Cardiac fibroblast (primary cell): ENCODE measurements around the gene PARD6B.
"Not testable (repeated sequence)": the region's sequence is repeated elsewhere in the genome, so short reads cannot be mapped to it uniquely, and the experiment has no call there.

Experiments used
- DNase-seq, 2 donors: peaks; one replicate each; pipeline versions ENCODE4 v3.0.0 to v3.0.0-alpha.2; 2010; ENCODE audit warnings: low read depth in 2 of 2
- H3K4me3 ChIP-seq, 2 donors: replicated peaks in 1 of 2; 1 replicate in 1 of 2; 2 replicates in 1 of 2; pipeline ENCODE4 v1.5.1; 2011; ENCODE audit warnings: low read depth in 2 of 2, low read length in 2 of 2, mild to moderate bottlenecking in 2 of 2, moderate library complexity in 1 of 2
- TF ChIP-seq, protein P1 (sequence below): IDR thresholded peaks from one replicate; pipeline ENCODE4 v1.5.1; 2011; ENCODE audit warnings: low read depth, mild to moderate bottlenecking, low read length, inconsistent platforms

Gene PARD6B

GRCh38 chr20:50713657-50714101 is 17.7 kb upstream of the PARD6B start:
- TF ChIP-seq, protein P1, sequence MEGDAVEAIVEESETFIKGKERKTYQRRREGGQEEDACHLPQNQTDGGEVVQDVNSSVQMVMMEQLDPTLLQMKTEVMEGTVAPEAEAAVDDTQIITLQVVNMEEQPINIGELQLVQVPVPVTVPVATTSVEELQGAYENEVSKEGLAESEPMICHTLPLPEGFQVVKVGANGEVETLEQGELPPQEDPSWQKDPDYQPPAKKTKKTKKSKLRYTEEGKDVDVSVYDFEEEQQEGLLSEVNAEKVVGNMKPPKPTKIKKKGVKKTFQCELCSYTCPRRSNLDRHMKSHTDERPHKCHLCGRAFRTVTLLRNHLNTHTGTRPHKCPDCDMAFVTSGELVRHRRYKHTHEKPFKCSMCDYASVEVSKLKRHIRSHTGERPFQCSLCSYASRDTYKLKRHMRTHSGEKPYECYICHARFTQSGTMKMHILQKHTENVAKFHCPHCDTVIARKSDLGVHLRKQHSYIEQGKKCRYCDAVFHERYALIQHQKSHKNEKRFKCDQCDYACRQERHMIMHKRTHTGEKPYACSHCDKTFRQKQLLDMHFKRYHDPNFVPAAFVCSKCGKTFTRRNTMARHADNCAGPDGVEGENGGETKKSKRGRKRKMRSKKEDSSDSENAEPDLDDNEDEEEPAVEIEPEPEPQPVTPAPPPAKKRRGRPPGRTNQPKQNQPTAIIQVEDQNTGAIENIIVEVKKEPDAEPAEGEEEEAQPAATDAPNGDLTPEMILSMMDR = peak; percentile 57
- no peak overlapping the region for H3K4me3 ChIP-seq
- peak; percentile 64 to 83 for DNase-seq

- DNase-seq, H3K4me3 ChIP-seq: not testable (repeated sequence)
These were observed 17.0 kb upstream of the PARD6B start for GRCh38 chr20:50714426-50714825.

DNA sequence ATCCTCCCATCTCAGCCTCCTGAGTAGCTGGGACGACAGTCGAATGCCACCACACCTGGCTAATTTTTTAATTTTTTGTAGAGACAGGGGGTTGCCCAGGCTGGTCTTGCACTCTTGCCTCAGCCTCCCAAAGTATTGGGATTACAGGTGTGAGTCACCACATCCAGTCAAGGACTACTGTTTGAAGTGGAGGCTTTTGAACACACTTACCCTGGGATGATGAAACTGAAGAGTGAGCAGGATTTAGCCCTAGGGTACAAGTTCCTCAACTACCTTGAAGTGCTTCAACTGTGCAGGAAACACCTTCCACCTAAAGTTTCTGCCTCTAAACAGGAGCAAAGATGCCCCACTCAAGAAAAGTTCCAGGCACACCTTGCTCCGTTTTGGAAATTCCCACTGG is 15.7 kb upstream of the PARD6B start:
- no peak overlapping the region for H3K4me3 ChIP-seq
- no peak for DNase-seq
- TF ChIP-seq, protein P1 = no peak

GRCh38 chr20:50716518-50716917 is 14.9 kb upstream of the PARD6B start:
- no peak overlapping the region for H3K4me3 ChIP-seq
- no peak for DNase-seq
- TF ChIP-seq, protein P1 = no peak

- H3K4me3 ChIP-seq = no peak overlapping the region
- DNase-seq = no peak
- TF ChIP-seq, protein P1 = no peak
These were observed 14.1 kb upstream of the PARD6B start for GRCh38 chr20:50717312-50717711.

GRCh38 chr20:50717974-50718761 is 13.2 kb upstream of the PARD6B start:
- no peak overlapping the region for H3K4me3 ChIP-seq
- peak in 1 of 2 donors; percentile 45 for DNase-seq
- TF ChIP-seq, protein P1 = no peak

GRCh38 chr20:50719328-50719727 is 12.1 kb upstream of the PARD6B start:
- TF ChIP-seq, protein P1 = no peak
- no peak overlapping the region for H3K4me3 ChIP-seq
- DNase-seq = no peak
